Measurements from ENCODE around the gene NUBPL.
"Not testable (repeated sequence)": the region's sequence is repeated elsewhere in the genome, so short reads cannot be mapped to it uniquely, and the experiment has no call there.

The NUBPL gene

DNA sequence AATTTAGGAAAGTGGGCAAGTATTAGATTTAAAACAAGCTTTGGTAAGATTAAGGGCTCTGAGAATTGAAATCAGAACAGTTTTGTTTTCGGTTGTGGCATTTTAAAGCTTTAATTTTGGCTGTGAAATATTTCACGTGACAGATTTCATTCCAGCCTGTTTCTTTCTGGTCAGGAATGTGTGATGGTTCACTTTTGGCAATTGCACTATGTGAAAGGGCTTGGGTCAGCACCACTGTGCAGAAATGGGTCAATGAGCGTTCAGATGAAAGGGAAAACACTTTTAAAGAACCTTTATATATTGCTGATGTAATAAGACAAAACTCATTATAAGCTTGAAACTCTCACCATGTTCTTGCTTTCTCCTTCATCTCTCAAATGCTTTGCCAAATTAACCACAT, 17.1 kb downstream of the NUBPL start:
- no peak for DNase-seq (ENCODE audit: low read depth in 2 of 2)

DNA sequence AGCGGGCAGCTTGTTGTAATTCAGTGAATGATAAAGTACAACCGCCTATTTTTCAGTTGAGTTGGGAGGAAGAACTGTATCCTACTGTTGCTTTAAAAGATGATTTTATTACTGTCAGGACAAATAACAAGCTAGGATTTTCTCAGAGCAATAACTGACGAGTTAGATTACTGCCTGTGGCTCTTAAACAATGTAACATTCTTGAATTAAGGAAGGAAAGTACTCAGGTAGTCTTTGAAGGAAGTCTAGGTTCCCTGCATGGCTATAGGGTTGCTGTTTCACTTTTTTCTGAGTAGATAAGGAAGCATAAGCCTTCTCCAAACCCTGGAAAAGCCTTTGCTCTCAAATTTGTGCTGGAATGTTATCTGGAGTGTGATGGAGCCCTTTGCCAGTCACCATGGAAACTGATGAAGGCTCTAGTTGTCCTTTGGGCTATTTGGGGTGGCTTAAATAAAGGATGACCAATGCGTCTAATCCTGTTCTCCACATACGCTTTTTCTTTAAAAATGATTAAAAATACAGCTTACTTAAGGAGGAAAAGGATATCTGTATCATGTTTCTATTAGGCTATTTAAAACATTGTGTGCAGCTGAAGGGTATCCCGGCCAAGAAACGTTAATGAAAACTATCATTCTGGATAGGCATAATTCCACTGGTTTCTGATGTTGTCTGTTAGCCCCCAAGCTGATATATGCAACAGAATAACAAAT, 17.7 kb downstream of the NUBPL start:
- no peak for DNase-seq (ENCODE audit: low read depth in 2 of 2)

DNA sequence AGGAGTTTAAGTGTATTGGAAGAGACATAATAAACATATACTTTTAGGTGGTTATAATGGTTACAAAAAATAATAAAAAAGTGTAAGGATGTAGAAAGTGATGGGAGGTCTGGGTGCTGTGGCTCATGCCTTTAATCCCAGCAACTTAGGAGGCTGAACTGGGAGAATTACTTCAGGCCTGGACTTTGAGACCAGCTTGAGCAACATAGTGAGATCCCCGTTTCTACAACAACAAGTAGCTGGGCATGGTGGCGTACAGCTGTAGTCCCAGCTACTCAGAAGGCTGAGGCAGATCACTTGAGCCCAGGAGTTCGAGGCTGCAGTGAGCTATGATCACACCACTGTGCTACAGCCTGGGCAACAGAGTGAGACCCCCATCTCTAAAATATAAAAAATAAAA, 19.0 kb downstream of the NUBPL start:
- DNase-seq (ENCODE audit: low read depth in 2 of 2): no peak

DNA sequence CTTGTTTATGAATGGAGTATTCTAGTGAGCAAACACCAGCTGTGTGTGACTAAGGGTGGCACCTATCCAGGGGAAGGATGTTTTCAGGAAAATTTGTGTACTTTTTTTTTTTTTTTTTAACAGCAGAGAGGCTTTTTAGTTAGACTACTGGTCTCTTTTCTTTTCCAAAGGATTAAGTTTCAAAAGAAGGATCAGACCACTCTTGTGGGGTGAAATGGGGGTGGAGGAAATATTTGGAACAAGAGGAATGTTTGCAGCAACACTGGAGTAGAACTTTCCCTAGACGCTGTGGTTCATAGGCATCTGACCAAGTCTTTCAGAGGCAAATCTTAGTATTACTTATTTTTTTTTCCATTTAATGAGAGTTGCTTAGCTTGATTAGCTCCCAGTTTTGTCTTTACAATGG, 21.1 kb downstream of the NUBPL start:
- peak; percentile 34 to 36 for DNase-seq (ENCODE audit: low read depth in 2 of 2)

DNA sequence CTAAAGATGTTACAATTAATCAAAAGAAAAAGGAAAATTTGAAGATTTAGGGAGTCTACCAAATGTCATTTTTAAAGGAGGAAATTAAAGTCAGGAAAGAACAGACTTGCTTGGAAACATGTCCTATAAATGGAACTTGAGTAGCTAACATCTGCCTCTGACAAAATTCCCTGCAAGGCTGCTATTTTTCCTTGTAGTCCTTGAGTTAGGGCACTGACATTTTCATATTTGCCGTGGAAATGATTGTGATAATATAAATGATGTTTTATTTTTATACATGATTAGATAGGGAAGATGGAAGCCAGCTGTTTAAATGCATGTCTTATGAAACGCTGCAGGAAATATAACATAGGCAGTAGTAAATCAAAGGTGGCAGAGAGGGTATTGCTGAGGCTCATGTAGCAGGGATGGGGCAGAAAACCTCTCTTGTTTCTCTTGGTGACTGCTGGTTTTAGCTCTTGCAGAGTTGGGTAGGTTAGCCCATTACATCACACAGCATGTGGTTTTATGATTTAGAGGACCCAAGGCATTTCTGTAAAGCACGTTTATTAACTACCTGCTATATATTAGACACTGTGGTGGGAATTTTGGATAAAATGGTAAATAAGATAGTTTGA, 21.7 kb downstream of the NUBPL start:
- no peak for DNase-seq (ENCODE audit: low read depth in 2 of 2)

DNA sequence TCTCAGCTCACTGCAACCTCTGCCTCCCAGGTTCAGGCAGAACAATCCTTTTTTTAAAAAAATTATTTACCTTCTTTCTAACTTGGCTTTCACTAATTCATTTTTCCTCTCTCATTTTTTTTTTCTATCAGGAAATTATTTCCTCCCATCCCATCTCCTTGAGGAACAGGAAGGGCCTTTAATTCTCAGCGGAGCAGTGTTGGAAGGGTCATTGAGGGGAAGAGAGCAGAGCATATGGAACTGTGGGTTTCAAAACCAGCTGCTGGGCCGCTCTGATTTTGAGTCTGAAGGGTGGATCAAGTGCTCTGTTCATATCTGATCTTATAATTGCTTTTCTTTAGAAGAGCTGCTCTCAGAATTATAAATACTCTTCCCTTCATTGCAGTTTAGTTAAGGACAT, 29.0 kb downstream of the NUBPL start:
- DNase-seq (ENCODE audit: low read depth in 2 of 2): no peak

DNA sequence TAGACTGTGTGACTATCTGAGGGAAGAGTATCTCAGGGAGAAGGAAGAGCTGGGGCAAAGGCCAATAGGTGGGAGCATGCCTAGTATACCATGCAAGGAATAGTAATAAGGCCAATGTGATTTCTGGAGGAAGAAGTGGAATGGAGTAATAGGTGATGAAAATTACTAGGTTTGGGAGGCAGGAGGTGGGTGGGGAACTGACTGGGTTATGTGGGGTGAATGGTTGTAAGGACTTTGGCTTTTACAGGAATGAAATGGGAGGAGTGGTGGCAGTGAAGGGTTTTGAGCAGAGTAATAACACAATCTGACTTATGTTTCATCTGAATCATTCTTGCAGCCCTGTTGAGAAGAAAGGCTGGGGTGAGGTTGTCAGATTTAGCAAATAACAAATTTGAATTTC, 30.9 kb downstream of the NUBPL start:
- DNase-seq (ENCODE audit: low read depth in 2 of 2): no peak

DNA sequence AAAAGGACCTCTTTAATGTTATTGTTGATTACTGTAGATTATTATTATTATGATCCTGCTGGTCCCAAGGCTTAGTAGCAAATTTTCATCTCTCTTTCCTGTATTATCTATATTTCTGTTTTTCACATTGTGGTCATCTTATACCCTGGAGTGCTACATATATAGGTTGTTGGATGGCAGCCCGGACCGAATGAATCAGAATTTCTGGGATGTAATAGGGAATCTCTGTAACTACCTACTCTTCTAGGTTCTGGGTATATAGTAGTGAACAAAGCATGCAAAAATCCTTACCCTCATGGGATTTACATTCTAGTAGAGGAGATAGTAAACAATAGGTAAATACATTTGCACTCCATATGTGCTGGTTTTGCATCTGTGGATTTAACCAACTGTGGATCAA, 31.4 kb downstream of the NUBPL start:
- DNase-seq (ENCODE audit: low read depth in 2 of 2): peak; percentile 52

DNA sequence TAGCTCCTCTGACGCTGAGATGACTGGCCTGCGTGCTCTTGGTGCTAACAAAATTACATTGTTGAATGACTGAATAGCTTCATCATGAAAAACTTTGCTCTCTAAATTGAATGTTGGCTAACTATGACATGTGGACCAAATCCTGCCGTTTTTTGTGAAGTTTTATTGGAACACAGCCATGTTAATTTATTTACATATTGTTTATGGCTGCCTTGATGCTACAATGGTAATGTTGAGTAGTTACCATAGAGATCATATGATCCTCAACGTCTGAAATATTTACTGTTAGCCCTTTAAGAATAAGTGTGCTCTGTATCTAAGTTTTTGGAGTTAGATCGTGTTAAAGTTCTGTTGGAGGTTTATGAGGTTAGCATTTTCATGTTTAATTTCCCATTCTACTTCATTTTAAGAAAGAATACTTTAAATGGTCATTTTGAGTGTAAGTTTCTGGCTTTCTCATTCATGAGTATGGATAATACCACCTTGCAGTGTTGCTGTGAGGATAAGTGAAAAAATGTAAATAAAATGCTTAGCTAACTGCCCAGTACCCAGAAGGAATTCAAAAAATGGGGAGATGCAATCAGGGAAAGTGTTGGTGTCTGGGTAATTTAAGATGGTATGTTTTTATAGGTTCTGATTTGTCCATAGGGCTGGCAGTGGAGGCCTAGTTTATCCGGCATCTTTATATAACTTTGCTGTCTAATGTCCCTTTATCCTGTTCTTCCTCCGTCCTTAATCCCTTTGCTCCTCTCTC, 35.3 kb downstream of the NUBPL start:
- DNase-seq (ENCODE audit: low read depth in 2 of 2): peak in 1 of 2 experiments; percentile 3

DNA sequence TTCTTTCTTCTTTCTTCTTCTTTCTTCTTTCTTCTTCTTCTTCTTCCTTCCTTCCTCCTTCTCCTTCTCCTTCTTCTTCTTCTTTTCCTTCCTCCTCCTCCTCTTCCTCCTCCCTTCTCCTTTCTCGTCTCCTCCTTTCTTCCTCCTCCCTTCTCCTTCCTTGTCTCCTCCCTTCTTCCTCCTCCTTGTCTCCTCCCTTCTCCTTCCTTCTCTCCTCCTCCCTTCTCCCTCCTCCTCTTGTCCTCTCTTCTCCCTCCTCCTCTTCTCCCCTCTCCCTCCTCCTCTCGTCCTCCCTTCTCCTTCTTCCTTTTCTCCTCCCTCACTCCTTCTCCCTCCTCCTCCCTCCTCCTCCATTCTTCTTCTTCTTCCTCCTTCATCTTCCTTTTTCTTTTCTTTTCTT, 44.5 kb downstream of the NUBPL start:
- DNase-seq (ENCODE audit: low read depth in 2 of 2): no peak

DNA sequence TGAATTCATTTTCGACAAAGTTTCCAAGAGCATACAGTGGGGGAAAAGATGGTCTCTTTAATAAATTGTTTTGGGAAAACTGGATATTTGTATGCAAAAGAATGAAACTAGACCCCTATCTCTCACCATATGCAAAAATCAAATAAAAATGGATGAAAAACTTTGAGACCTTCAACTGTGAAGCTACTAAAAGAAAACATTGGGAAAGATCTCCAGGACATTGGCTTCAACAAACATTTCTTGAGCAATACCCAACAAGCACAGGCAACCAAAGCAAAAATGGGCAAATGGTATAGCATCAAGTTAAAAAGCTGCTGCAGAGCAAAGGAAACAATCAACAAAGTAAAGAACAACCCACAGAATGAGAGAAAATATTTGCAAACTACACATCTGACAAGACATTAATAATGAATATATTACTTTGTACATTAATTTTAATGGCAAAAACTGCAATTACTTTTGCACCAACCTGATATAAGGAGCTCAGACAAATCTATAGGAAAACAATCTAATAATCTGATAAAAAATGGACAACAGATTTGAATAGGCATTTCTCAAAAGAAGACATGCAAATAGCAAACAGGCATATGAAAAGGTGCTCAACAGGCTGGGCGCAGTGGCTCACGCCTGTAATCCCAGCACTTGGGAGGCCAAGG, 50.7 kb downstream of the NUBPL start:
- no peak for DNase-seq (ENCODE audit: low read depth in 2 of 2)

DNA sequence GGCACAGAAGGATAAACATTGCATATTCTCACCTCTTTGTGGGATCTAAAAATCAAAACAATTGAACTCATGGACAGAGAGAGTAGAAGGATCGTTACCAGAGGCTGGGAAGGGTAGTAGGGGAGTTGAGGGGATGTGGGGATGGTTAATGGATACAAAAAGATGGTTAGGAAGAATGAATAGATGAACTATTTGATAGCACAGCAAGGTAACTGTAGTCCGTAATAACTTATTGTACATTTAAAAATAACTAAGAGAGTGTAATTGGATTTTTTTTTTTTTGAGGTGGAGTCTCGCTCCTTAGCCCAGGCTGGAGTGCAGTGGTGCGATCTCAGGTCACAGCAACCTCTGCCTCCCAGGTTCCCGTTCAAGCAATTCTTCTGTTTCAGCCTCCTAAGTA, 52.0 kb downstream of the NUBPL start:
- no peak for DNase-seq (ENCODE audit: low read depth in 2 of 2)

DNA sequence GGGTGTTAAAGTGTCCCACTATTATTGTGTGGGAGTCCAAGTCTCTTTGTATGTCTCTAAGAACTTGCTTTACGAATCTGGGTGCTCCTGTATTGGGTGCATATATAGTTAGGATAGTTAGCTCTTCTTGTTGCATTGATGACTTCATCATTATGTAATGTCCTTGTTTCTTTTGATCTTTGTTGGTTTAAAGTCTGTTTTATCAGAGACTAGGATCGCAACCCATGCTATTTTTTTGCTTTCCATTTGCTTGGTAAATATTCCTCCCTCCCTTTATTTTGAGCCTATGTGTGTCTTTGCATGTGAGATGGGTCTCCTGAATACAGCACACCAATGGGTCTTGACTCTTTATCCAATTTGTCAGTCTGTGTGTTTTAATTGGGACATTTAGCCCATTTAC, 57.7 kb downstream of the NUBPL start:
- not testable (repeated sequence) for DNase-seq (ENCODE audit: low read depth in 2 of 2)

DNA sequence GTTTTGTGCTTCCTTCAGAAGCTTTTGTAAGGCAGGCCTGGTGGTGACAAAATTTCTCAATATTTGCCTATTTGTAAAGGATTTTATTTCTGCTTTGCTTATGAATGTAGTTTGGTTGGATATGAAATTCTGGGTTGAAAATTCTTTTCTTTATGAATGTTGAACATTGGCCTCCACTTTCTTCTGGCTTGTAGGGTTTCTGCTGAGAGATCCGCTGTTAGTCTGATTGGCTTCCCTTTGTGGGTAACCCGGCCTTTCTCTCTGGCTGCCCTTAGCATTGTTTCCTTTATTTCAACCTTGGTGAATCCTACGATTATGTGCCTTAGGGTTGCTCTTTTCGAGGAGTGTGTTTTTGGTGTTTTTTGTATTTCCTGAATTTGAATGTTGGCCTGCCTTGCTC, 58.2 kb downstream of the NUBPL start:
- DNase-seq (ENCODE audit: low read depth in 2 of 2): no peak

DNA sequence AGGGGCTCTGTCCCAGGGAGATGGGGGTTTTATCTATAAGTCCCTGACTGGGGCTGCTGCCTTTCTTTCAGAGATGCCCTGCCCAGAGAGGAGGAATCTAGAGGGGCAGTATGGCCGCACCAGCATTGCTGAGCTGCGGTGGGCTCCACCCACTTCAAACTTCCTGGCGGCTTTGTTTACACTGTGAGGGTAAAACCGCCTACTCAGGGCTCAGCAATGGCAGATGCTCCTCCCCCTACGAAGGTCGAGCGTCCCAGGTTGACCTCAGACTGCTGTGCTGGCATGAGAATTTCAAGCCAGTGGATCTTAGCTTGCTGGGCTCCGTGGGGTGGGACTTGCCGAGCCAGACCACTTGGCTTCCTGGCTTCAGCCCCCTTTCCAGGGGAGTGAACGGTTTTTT, 59.7 kb downstream of the NUBPL start:
- DNase-seq (ENCODE audit: low read depth in 2 of 2): not testable (repeated sequence)

DNA sequence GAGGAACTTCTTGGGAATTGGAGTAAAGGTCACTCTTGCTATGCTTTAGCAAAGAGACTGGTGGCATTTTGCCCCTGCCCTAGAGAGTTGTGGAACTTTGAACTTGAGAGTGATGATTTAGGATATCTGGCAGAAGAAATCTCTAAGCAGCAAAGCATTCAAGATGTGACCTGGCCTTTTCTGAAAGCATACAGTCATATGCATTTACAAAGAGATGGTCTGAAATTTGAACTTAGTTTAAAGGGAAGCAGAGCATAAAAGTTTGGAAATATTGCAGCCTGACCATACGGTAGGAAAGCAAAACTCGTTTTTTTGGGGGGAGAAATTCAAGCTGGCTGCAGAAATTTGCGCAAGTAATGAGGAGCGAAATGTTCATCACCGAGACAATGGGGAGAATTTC, 60.9 kb downstream of the NUBPL start:
- DNase-seq (ENCODE audit: low read depth in 2 of 2): no peak

DNA sequence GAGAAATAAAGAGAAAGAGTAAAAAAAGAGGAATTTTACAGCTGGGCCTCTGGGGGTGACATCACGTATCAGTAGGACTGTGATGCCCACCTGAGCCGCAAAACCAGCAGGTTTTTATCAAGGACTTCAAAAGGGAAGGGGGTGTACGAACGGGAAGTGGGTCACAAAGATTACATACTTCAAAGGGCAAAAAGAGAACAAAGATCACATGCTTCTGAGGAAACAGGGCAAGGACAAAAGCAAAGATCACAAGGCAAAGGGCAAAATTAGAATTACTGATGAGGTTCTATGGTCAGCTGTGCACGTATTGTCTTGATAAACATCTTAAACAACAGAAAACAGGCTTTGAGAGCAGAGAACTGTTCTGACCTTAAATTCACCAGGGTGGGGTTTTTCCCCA, 91.7 kb downstream of the NUBPL start:
- DNase-seq (ENCODE audit: low read depth in 2 of 2): not testable (repeated sequence)

DNA sequence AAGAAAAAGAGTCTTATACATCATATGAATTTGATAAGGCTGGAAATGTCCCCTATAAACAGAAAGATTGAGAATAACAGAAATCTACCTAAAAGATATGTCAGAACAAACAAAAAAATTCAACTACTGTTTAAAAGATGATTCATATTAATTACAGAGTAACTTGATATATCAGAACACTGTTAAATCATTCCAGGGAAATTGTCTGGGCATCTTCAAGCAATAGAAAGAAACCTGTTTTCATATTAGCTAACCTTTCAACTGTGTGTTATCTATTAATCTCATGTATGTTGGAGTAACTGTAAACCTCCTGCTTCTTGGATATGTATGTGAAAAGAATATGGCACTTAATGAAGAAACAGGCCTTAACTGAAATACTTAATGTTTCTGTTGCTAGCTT, 96.7 kb downstream of the NUBPL start:
- no peak for DNase-seq (ENCODE audit: low read depth in 2 of 2)

DNA sequence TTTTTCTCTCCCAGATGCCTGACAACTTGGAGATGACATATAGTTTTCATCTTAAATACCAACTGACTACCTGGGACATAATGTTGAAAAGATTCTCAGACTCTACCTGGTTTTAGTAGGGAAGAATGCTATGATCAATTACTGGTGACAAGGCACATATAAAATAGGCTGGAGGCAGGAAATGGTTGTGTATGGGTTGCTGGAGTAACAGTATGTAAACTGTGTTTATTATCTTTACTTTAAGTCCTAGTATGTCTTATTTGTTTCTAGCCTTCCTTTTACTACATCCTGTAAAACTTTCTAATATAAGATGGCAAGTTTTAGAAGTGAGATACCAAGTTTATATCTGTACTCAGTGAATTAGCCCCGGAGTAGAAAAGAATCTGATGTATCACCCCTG, 98.1 kb downstream of the NUBPL start:
- no peak for DNase-seq (ENCODE audit: low read depth in 2 of 2)

DNA sequence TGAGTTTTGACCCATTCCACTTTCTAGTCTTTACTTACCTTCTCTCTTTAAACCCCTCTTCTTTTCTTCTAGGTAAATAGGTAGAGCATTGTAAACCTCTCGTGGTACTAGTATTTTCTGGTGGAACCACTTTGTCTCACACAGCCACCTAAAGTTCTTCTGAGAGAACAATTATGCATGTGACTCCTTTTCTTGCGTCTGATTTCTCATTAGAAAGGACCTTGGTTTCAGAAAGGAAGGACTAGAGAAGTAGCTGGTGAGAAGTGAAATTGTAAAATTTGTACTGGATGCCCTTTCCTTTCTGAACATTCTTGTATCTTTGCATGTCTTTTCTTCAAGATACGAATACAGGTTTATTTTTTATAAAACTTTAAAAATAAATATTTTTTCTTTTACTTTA, 99.0 kb downstream of the NUBPL start:
- no peak for DNase-seq (ENCODE audit: low read depth in 2 of 2)

DNA sequence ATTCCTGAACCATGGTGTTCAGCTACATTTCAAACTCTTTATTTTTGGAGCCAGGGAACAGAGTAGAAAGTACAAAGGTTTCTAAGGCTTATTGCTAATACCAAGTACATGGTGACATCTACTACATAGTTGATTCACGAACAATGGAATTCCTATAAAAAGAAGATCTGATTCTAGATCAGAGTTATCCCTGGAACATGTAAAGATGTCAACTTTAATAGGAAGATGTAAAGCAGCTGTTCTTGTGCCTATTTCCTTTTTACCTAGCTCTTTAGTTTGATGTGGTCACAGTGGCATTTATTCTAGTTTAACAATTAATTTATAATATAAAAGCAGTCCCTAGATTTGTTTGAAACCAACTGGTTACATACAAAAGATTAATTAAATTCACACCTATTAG, 99.5 kb downstream of the NUBPL start:
- DNase-seq (ENCODE audit: low read depth in 2 of 2): no peak

DNA sequence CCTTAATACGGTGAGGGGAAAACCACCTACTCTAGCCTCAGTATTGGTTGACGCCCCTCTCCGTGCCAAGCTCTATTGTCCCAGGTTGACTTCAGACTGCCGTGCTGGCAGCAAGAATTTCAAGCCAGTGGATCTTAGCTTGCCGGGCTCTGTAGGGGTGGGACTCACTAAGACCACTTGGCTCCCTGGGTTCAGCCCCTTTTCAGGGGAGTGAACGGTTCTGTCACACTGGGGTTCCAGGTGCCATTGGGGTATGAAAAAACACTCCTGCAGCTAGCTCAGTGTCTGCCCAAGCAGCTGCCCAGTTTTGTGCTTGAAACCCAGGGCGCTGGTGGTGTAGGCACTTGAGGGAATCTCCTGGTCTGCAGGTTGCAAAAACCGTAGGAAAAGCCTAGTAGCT, 107.1 kb downstream of the NUBPL start:
- no peak for DNase-seq (ENCODE audit: low read depth in 2 of 2)

DNA sequence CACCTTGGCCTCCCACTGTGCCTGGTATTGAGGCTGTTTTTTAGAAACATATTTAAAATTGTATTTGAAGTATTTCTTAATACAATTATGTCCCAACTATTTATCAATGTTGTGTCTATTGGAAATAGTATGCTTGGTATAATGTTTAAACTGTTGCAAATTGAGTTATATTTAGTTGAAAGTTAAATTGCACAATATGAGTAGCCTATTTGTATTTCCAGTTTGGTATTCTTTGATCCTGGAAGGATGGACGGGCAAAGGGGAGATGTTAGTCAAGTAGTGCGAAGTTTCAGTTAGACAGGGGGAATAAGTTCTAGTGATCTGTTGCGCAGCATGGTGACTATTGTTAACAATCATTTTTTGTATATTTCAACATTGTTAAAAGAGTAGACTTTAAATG, 111.5 kb downstream of the NUBPL start:
- DNase-seq (ENCODE audit: low read depth in 2 of 2): no peak
